K562 (cell line): Measurements from ENCODE around the gene SLC25A33. TPM values are rescaled to one million over a fixed set of nuclear protein-coding genes. Genes with fewer than 3 reads are reported as not detected.
A peak's percentile ranks its signal among the peaks of the same experiment; 100 is the strongest.

ENCODE experiments used
- ATF1 ChIP-seq, 2 experiments: fragments of 450-650 bp in 1 of 2; IDR thresholded peaks; 2 replicates each; pipeline ENCODE4 v1.6.1; 2016; ENCODE audit warnings: missing compliant biosample characterization in 1 of 2, missing genetic modification characterization in 1 of 2
- BCOR ChIP-seq: fragments of 450-650 bp; IDR thresholded peaks from 2 replicates; pipeline ENCODE4 v1.6.1; 2016
- ETS2 ChIP-seq: IDR thresholded peaks from 2 replicates; pipeline ENCODE4 v1.6.1; 2016; ENCODE audit warnings: borderline replicate concordance, missing genetic modification characterization, mild to moderate bottlenecking, moderate library complexity, missing compliant biosample characterization; ENCODE audit not compliant: poor library complexity, severe bottlenecking
- ETV6 ChIP-seq, 3 experiments: fragments of 150-350 bp in 1 of 3; sonication (generic) in 1 of 3; formaldehyde crosslinking in 1 of 3; IDR thresholded peaks; 2 replicates each; pipeline versions ENCODE4 v1.6.1 to v1.8.0; 2014 to 2022; ENCODE audit warnings: borderline replicate concordance in 2 of 3, low read depth in 2 of 3, antibody characterized with exemption in 1 of 3, low read length in 1 of 3, mild to moderate bottlenecking in 1 of 3, missing genetic modification reagents in 1 of 3
- HBP1 ChIP-seq: fragments of 450-650 bp; formaldehyde crosslinking; IDR thresholded peaks from 2 replicates; pipeline ENCODE4 v1.4.0; 2022; ENCODE audit warnings: missing genetic modification characterization
- MGA ChIP-seq: fragments of 450-650 bp; IDR thresholded peaks from 2 replicates; pipeline ENCODE4 v1.6.1; 2016; ENCODE audit warnings: mild to moderate bottlenecking, moderate library complexity
- NELFE ChIP-seq: IDR thresholded peaks from 2 replicates; pipeline ENCODE4 v1.6.1; 2011; ENCODE audit warnings: mild to moderate bottlenecking; ENCODE audit not compliant: insufficient read depth, insufficient read length
- NR3C1 ChIP-seq: sonication (generic); formaldehyde crosslinking; IDR thresholded peaks from 2 replicates; pipeline ENCODE4 v1.8.1; 2022; ENCODE audit warnings: missing genetic modification reagents
- PML ChIP-seq: IDR thresholded peaks from 2 replicates; pipeline ENCODE4 v1.6.1; 2012; ENCODE audit warnings: low read length, inconsistent platforms
- SMAD4 ChIP-seq: fragments of 250-450 bp; sonication (Bioruptor Pico); conservative IDR thresholded peaks from 2 replicates; pipeline ENCODE4 v1.8.0; 2021; ENCODE audit warnings: inconsistent platforms, mild to moderate bottlenecking, moderate library complexity
- TBL1XR1 ChIP-seq, 2 experiments: IDR thresholded peaks; 2 replicates each; pipeline ENCODE4 v1.6.1; 2012; ENCODE audit warnings: improper control_type of control experiment in 2 of 2, low read length in 2 of 2, mild to moderate bottlenecking in 1 of 2
- ZNF175 ChIP-seq: fragments of 200-800 bp; sonication (Bioruptor generic); IDR thresholded peaks from 2 replicates; pipeline ENCODE4 v1.6.1; 2016; ENCODE audit warnings: low read depth, mild to moderate bottlenecking, missing genetic modification characterization, missing compliant biosample characterization
- polyA plus RNA-seq, 8 experiments: library from polyadenylated mRNA; depleted of rRNA in 4 of 8; stranded (reverse) in 5 of 8; unstranded in 3 of 8; fragments of >200 nt; fragmentation: Nextera tagmentation in 2 of 8; fragmentation: Illumina TruSeq in 1 of 8; extraction: Ambion mirVana in 2 of 8; extraction: Trizol in 1 of 8; gene quantifications; 2 replicates each; pipeline versions ENCODE4 v1.2.1 to v1.2.3, GENCODE V29; 2011 to 2014; ENCODE audit warnings: inconsistent platforms in 1 of 8, missing spikeins in 1 of 8
- total RNA-seq, 7 experiments: library from RNA; depleted of rRNA in 6 of 7; stranded (reverse); fragments of >200 nt in 6 of 7; fragmentation: Illumina TruSeq in 2 of 7; extraction: Trizol in 2 of 7; gene quantifications; 2 replicates each; pipeline versions ENCODE4 v1.2.1 to v1.2.3, GENCODE V29; 2011 to 2021; ENCODE audit warnings: low replicate concordance in 1 of 7

Gene SLC25A33
- total and polyA plus RNA-seq, 9 of the 15 experiments (the other 6 are each of a cell fraction or from before 2014, with no cell fraction given), result 3.2 to 23.5 (median 17.5) TPM

- TF ChIP-seq HBP1 (CRISPR knock-in tag), result no peak
- TF ChIP-seq NELFE, result peak; percentile 46
- TF ChIP-seq ETS2 (tag), result no peak
- TF ChIP-seq ATF1 (CRISPR knock-in tag; IDR thresholded peaks at IDR 0.05), result peak; percentile 70
- TF ChIP-seq ATF1 (tag; IDR thresholded peaks at IDR 0.05), result peak; percentile 99
- TF ChIP-seq TBL1XR1 (IDR thresholded peaks at IDR 0.05; ENCODE audit: low read length in 2 of 2), result no peak
- TF ChIP-seq ETV6 (IDR thresholded peaks at IDR 0.05; ENCODE audit: borderline replicate concordance in 1 of 2, low read depth in 2 of 2, low read length in 1 of 2), result no peak
- TF ChIP-seq ETV6 (CRISPR knock-in tag; IDR thresholded peaks at IDR 0.05; ENCODE audit: borderline replicate concordance), result 0 out of 2 replicates have a peak, but pooled peaks have one; percentile 73
- 0 out of 2 replicates have a peak, but pooled peaks have one; percentile 36 for TF ChIP-seq ZNF175 (CRISPR knock-in tag)
- TF ChIP-seq BCOR, result no peak; the same call in 1 of the 2 replicates
- peak; percentile 92 for TF ChIP-seq MGA
- 0 out of 2 replicates have a peak, but pooled peaks have one; percentile 12 for TF ChIP-seq NR3C1 (CRISPR knock-in tag)
- TF ChIP-seq PML, result 0 out of 2 replicates have a peak, but pooled peaks have one; percentile 52
- peak; percentile 92 for TF ChIP-seq SMAD4 (CRISPR knock-in tag)
Measured at GRCh38 chr1:9539165-9539828, at the start of gene SLC25A33 (continued).
